Suprapubic skin (tissue), 4 donors: ENCODE measurements around the gene CASKIN1. TPM values are rescaled to one million over a fixed set of nuclear protein-coding genes. Genes with fewer than 3 reads are reported as not detected.

ENCODE experiments used
- DNase-seq, 2 donors: peaks; one replicate each; pipeline ENCODE4 v3.0.0-alpha.2; 2019; ENCODE audit warnings: low spot score in 2 of 2
- H3K27ac ChIP-seq: fragments of 200-600 bp; sonication (generic); one replicate; pipeline ENCODE4 v1.5.1; 2019
- H3K27me3 ChIP-seq: fragments of 200-600 bp; sonication (generic); one replicate; pipeline ENCODE4 v1.5.1; 2019
- H3K36me3 ChIP-seq: fragments of 200-600 bp; sonication (generic); one replicate; pipeline ENCODE4 v1.5.1; 2019
- H3K4me1 ChIP-seq: fragments of 200-600 bp; sonication (generic); one replicate; pipeline ENCODE4 v1.5.1; 2019
- H3K4me3 ChIP-seq: fragments of 200-600 bp; sonication (generic); one replicate; pipeline ENCODE4 v1.5.1; 2019; ENCODE audit warnings: mild to moderate bottlenecking
- H3K9me3 ChIP-seq: fragments of 200-600 bp; sonication (generic); one replicate; pipeline ENCODE4 v1.5.1; 2019
- CTCF ChIP-seq, 2 donors: fragments of 200-600 bp in 1 of 2; fragments of 450-650 bp in 1 of 2; sonication (generic) in 1 of 2; IDR thresholded peaks; one replicate each; pipeline ENCODE4 v1.5.1; 2016 to 2019; ENCODE audit warnings: antibody characterized with exemption in 2 of 2, mild to moderate bottlenecking in 1 of 2, moderate library complexity in 1 of 2
- EP300 ChIP-seq: sonication (generic); formaldehyde crosslinking; IDR thresholded peaks from one replicate; pipeline ENCODE4 v1.6.1; 2017; ENCODE audit warnings: antibody characterized with exemption
- POLR2A ChIP-seq, 2 donors: fragments of 450-650 bp; IDR thresholded peaks; one replicate each; pipeline ENCODE4 v1.6.1; 2017; ENCODE audit warnings: antibody characterized with exemption in 2 of 2, mild to moderate bottlenecking in 2 of 2, moderate library complexity in 2 of 2
- POLR2AphosphoS5 ChIP-seq, 3 donors: sonication (generic); formaldehyde crosslinking; IDR thresholded peaks; one replicate each; pipeline ENCODE4 v1.6.1; 2017; ENCODE audit warnings: antibody characterized with exemption in 3 of 3
- WGBS: methylation state at CpG from one replicate; pipeline ENCODE4 v1.1.5; 2018; 5-methylcytosine and 5-hydroxymethylcytosine counted together
- total RNA-seq, 4 donors: library from RNA; depleted of rRNA; stranded (reverse); fragments of >200 nt; gene quantifications; one replicate each; pipeline ENCODE4 v1.1.0, GENCODE V29; 2016

CASKIN1 gene
- total RNA-seq, 4 donors from 2014 or later: 0.49 to 1.5 (median 0.78) TPM

DNA sequence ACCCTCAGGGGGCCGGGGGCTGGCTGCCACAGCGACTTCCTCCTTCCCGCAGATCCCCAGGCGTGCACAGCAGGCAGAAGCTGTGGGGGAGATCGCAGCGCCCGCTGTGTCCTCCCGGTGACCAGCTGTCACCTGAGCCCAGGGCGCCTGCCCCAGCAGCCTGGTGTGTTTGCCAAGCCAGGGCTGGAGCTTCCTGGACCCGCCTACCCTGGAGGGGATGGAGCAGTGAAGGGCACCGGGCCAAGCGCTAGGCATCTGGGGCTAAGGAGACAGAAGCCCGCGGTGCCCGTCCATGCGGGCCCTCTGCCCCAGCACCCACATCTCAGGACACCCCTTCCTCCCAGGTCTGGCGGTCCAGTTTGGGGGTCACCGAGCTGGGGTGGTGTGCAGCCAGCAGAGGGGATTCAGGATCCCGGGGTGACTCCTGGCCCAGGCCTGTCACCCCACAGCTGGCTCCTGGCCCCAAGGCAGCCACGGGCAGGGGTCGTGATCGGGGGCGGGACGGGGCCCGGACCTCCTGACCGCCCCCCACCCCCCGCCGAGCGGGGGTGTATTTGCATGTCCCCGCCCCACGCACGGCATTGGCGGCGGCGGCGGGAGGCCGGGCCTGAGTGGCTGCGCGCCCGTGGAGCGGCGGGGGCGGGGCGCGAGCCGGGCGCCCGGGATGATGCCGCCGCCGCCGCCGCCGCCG lies 48.3 kb downstream of the CASKIN1 start, which contains the start of gene RAB26:
RAB26 (plus strand) TSS at position 645 of the 691 bp plus-strand sequence. CDS start 159 bp downstream, outside the sequence.
- Histone ChIP-seq H3K4me1 (peaks cover 55% of the 10 kb centered on the region), H3K36me3 (no peaks in the 10 kb centered on the region), H3K27ac (peak within 1 kb of the TSS; percentile 27), H3K9me3 (no peaks in the 10 kb centered on the region), H3K4me3 (peak within 1 kb of the TSS; percentile 52), H3K27me3 (no peaks in the 10 kb centered on the region)
- DNase-seq: peak; percentile 88 to 91
- no peak for TF ChIP-seq CTCF (IDR thresholded peaks at IDR 0.05)
- TF ChIP-seq EP300: no peak
- TF ChIP-seq POLR2A (IDR thresholded peaks at IDR 0.05): no peak
- no peak for TF ChIP-seq POLR2AphosphoS5 (IDR thresholded peaks at IDR 0.05)
- 0% methylated on average over 2 of the region's 55 CpGs for WGBS

DNA sequence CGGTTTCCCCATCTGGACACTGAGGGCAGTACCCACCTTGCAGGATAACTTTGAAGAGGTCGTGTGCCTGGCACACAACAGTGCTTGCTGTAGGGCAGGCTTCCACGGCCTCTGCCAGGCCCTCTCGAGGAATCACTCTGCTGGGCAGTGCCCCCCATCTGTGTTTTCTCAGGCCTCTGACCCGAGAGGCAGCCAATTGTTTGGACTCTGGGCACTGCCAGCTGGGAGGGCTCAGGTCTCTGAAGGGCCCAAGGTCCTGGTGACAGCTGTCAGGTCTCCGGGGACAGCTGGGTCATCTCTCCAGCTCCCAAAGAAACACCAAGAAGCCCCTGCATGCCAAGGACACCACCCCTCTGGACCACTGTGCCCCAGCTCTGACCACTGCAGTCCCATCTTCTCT lies 49.0 kb downstream of the CASKIN1 start:
- Histone ChIP-seq H3K27ac (peak overlapping the region; percentile 27), H3K4me1 (peaks cover 48% of the 10 kb centered on the region), H3K36me3 (no peaks in the 10 kb centered on the region), H3K9me3 (no peaks in the 10 kb centered on the region), H3K4me3 (no peak overlapping the region), H3K27me3 (no peaks in the 10 kb centered on the region)
- DNase-seq: no peak
- no peak for TF ChIP-seq POLR2A (IDR thresholded peaks at IDR 0.05)
- no peak for TF ChIP-seq CTCF (IDR thresholded peaks at IDR 0.05)
- TF ChIP-seq POLR2AphosphoS5 (IDR thresholded peaks at IDR 0.05): no peak
- no peak for TF ChIP-seq EP300
- 80% methylated on average over 4 of the region's 6 CpGs for WGBS

DNA sequence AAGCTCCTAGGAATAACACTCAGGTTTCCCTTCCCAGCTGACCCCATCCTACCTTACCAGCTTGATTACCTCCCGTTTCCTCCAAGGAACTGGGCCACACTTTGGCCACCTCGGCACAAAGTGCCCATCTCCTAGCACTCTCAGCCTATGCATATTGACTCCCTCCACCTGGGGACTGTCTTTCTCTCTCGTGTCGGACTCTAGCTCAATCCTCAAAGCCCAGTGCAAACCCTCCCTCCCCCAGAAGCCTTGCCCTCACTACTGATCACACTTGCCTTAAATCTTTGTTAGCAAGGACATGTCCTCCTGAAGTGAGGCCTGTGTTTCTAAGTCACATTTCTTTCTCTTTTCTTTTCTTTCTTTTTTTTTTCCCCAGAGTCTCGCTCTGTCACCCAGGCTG lies 50.6 kb downstream of the CASKIN1 start:
- Histone ChIP-seq H3K4me1 (peaks cover 33% of the 10 kb centered on the region), H3K4me3 (no peak overlapping the region), H3K27ac (no peak overlapping the region), H3K36me3 (no peaks in the 10 kb centered on the region), H3K9me3 (no peaks in the 10 kb centered on the region), H3K27me3 (no peaks in the 10 kb centered on the region)
- TF ChIP-seq POLR2AphosphoS5 (IDR thresholded peaks at IDR 0.05) (no peak), POLR2A (IDR thresholded peaks at IDR 0.05) (no peak), EP300 (no peak), CTCF (IDR thresholded peaks at IDR 0.05) (no peak)
- WGBS: 87% methylated on average over 5 of the region's 5 CpGs
- DNase-seq: no peak

DNA sequence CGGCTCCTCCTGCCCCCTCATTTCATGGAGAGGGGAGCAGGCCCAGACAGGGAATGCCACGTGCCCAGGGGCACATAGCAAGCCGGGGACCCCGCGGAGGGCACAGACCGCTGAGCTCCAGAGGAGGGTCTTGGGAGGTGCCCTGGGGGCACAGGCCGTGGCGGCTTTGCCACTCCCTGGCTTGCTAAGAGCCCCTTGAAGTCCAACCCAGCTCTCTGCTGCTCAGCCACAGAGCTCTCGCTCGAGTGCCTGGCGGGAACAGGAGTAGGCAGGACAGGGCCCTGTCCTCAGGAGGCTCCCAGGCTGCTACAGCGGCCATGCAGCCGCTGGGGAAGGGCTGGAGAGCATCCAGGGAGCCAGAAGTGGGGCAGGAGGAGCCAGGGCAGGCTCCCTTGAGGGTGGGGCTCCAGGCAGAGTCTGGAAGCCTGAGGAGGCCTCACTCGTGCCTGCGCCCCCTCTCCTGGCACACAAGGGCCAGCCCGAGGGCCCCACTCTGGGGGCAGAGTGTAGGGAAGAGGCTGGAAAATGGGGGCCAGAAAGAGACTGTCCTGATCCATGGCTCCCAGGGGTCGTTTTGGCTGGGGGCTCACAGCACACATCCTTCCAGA lies 52.4 kb downstream of the CASKIN1 start:
- Histone ChIP-seq H3K27me3 (no peaks in the 10 kb centered on the region), H3K9me3 (no peaks in the 10 kb centered on the region), H3K4me1 (peaks cover 23% of the 10 kb centered on the region), H3K27ac (no peak overlapping the region), H3K4me3 (no peak overlapping the region), H3K36me3 (no peaks in the 10 kb centered on the region)
- no peak for TF ChIP-seq POLR2A (IDR thresholded peaks at IDR 0.05)
- TF ChIP-seq POLR2AphosphoS5 (IDR thresholded peaks at IDR 0.05): no peak
- TF ChIP-seq CTCF (IDR thresholded peaks at IDR 0.05): no peak
- no peak for TF ChIP-seq EP300
- WGBS: 64% methylated on average over 5 of the region's 17 CpGs
- no peak for DNase-seq
